Activated T-cell treated with anti-CD3 and anti-CD28 coated beads, Interleukin-2, amount 50 U/mL, for 72 hours (primary cell): ENCODE measurements around the gene UBE2I. TPM values are rescaled to one million over a fixed set of nuclear protein-coding genes. Genes with fewer than 3 reads are reported as not detected.
"Not testable (repeated sequence)": the region's sequence is repeated elsewhere in the genome, so short reads cannot be mapped to it uniquely, and the experiment has no call there.

Experiments
- ATAC-seq, 2 donors: fragments of 150-1000 bp; cut with Tn5 transposase; replicated peaks in 1 of 2; 2 replicates each; pipeline ENCODE4 v1.10.0; 2021; ENCODE audit warnings: moderate library complexity in 2 of 2, mild to moderate bottlenecking in 1 of 2
- DNase-seq, 2 donors: peaks; one replicate each; pipeline ENCODE4 v3.0.0; 2021 to 2022; ENCODE audit warnings: mixed read lengths in 1 of 2
- H3K27ac Mint-ChIP-seq: one replicate; pipeline ENCODE4 v1.8.0; 2022; ENCODE audit warnings: mild to moderate bottlenecking, moderate library complexity, mixed read lengths
- H3K27me3 Mint-ChIP-seq: one replicate; pipeline ENCODE4 v1.8.0; 2022; ENCODE audit warnings: low read depth, mixed read lengths
- H3K36me3 Mint-ChIP-seq, 2 donors: one replicate each; pipeline ENCODE4 v1.8.0; 2022; ENCODE audit warnings: mixed read lengths in 2 of 2, mild to moderate bottlenecking in 1 of 2; ENCODE audit not compliant: insufficient read depth in 2 of 2
- H3K4me1 Mint-ChIP-seq: one replicate; pipeline ENCODE4 v1.8.0; 2022; ENCODE audit warnings: low read depth, mixed read lengths
- H3K4me3 Mint-ChIP-seq, 2 donors: one replicate each; pipeline ENCODE4 v1.8.0; 2022; ENCODE audit warnings: mild to moderate bottlenecking in 2 of 2, mixed read lengths in 2 of 2, moderate library complexity in 2 of 2
- H3K9me3 Mint-ChIP-seq, 2 donors: one replicate each; pipeline ENCODE4 v1.8.0; 2022; ENCODE audit warnings: mixed read lengths in 2 of 2
- total RNA-seq, 2 donors: library from RNA; stranded (reverse); gene quantifications; one replicate each; pipeline ENCODE4 v1.2.3, GENCODE V29; 2022

Gene UBE2I
- total RNA-seq, 2 donors from 2014 or later, result 225 to 231 TPM

DNA sequence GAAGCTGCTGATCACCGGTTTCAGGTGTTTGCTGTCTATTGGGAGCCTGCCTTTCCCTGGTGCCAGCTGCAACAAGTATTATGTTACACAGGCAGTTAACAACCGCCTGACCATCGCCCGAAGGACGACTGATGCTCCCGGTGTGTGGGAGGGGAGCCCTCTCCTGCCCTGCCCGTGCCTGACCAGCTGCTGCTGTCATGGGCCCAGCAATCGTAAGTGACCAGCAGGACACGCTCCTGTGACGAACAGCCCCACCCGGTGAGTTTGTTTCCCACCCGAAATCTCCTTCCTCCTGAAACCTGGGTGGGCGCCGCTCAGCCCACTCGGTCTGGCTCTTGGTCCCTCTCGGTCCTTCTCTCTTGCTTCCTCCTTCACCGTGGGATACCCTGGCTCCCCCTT lies 17.9 kb upstream of the UBE2I start:
- no peaks in the 10 kb centered on the region for H3K36me3 Mint-ChIP-seq
- no peak overlapping the region for H3K27ac Mint-ChIP-seq
- H3K27me3 Mint-ChIP-seq, result peaks cover 38% of the 10 kb centered on the region
- H3K4me1 Mint-ChIP-seq, result peaks cover under 1% of the 10 kb centered on the region
- ATAC-seq (no peak), DNase-seq (no peak)
- no peaks in the 10 kb centered on the region for H3K9me3 Mint-ChIP-seq
- no peak overlapping the region for H3K4me3 Mint-ChIP-seq

DNA sequence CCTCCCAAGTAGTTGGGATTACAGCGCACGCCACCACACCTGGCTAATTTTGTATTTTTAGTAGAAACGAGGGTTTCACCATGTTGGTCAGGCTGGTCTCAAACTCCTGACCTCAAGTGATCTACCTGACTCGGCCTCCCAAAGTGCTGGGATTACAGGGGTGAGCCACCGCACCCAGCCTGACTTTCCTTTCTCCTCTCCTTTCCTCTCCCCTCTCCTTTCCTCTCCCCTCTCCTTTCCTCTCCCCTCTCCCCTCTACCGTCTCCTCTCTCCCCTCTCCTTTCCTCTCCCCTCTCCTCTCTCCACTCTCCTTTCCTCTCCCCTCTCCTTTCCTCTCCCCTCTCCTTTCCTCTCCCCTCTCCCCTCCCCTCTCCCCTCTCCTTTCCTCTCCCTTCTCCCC lies 17.2 kb upstream of the UBE2I start:
- H3K27me3 Mint-ChIP-seq, result peaks cover 38% of the 10 kb centered on the region

DNA sequence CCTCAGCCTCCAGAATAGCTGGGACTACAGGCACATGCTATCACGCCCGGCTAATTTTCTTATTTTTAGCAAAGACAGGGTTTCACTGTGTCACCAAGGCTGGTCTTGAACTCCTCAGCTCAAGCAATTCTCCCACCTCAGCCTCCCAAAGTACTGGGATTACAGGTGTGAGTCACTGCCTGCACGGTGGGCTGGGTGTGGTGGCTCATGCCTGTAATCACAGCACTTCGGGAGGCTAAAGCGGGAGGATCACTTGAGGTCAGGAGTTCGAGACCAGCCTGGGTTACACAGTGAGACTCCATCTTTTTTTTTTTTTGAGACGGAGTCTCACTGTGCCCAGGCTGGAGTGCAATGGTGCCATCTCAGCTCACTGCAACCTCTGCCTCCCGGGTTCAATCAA lies 16.6 kb upstream of the UBE2I start:
- H3K9me3 Mint-ChIP-seq, H3K27ac Mint-ChIP-seq, H3K36me3 Mint-ChIP-seq, ATAC-seq, DNase-seq, H3K4me3 Mint-ChIP-seq, H3K4me1 Mint-ChIP-seq: not testable (repeated sequence)
- H3K27me3 Mint-ChIP-seq, result peaks cover 35% of the 10 kb centered on the region

More for the DNA sequence above, 17.2 kb upstream of the UBE2I start:
- not testable (repeated sequence) for H3K36me3 Mint-ChIP-seq, H3K9me3 Mint-ChIP-seq, H3K4me3 Mint-ChIP-seq, ATAC-seq, H3K27ac Mint-ChIP-seq, H3K4me1 Mint-ChIP-seq, DNase-seq

DNA sequence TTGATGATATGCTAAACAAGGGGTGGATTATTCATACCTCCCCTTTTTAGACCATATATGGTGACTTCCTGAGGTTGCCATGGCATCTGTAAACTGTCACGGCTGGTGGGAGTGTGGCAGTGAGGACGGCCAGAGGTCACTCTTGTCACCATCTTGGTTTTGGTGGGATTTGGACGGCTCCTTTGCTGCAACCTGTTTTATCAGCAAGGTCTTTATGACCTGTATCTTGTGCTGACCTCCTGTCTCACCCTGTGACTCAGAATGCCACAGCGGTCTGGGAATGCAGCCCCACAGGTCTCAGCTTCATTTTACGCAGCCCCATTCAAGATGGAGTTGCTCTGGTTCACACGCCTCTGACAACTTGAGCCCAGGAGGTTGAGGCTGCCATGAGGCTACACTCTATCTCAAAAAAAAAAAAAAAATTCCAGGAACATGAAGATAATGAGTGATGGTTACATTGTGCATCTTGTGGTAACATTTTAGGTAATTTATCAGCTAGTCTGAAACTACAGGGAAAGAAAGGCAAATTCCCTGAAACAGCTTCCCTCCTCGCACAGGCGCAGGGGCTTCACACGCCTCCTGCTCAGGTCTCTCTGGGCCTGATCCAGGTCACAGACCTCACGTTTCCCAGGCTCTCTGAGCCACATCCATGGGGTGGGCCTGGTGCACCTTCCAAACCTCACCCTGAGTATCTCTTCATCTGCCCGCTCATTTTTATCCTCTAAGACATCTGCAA lies 15.3 kb upstream of the UBE2I start:
- H3K27me3 Mint-ChIP-seq, result peaks cover 29% of the 10 kb centered on the region

DNA sequence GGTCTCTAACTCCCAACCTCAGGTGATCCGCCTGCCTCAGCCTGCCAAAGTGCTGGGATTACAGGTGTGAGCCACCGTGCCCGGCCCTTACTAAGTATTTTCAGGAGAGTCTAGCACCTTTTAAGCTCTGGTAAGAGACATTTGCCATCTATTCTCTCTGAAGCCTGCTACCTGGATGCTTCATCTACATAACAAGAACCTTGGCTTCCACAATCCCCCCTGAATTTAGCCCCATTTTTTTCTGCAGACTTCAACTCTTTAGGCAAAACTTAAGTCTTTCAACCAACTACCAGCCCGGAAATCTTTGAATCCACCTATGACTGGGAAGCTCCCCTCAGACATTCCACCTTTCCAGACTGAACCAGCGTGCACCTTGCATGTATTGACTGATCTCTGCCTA lies 14.0 kb upstream of the UBE2I start:
- Mint-ChIP-seq H3K27ac (no peak overlapping the region), H3K4me3 (no peak overlapping the region), H3K4me1 (peaks cover 9% of the 10 kb centered on the region), H3K27me3 (peaks cover 23% of the 10 kb centered on the region), H3K9me3 (no peaks in the 10 kb centered on the region), H3K36me3 (no peaks in the 10 kb centered on the region)
- no peak for DNase-seq
- no peak for ATAC-seq

More for the DNA sequence above, 15.3 kb upstream of the UBE2I start:
- Mint-ChIP-seq H3K4me3 (no peak overlapping the region), H3K9me3 (no peaks in the 10 kb centered on the region), H3K36me3 (no peaks in the 10 kb centered on the region), H3K27ac (no peak overlapping the region), H3K4me1 (peaks cover 9% of the 10 kb centered on the region)
- ATAC-seq (no peak), DNase-seq (no peak)

DNA sequence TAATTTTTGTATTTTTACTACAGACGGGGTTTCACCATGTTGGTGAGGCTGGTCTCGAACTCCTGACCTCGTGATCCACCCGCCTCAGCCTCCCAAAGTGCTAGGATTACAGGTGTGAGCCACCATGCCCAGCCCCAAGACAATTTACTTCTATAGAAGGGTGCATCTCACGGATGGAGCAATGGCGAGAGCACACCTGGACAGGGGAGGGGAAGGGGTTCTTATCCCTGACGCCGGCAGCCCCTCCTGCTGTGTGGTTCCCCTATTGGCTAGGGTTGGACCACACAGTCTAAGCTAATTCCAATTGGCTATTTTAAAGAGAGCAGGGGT lies 12.8 kb upstream of the UBE2I start:
- not testable (repeated sequence) for H3K36me3 Mint-ChIP-seq, H3K4me3 Mint-ChIP-seq, DNase-seq, H3K27ac Mint-ChIP-seq, H3K4me1 Mint-ChIP-seq, H3K9me3 Mint-ChIP-seq
- peaks cover 18% of the 10 kb centered on the region for H3K27me3 Mint-ChIP-seq
- peak in 1 of 2 donors; percentile 1 for ATAC-seq

DNA sequence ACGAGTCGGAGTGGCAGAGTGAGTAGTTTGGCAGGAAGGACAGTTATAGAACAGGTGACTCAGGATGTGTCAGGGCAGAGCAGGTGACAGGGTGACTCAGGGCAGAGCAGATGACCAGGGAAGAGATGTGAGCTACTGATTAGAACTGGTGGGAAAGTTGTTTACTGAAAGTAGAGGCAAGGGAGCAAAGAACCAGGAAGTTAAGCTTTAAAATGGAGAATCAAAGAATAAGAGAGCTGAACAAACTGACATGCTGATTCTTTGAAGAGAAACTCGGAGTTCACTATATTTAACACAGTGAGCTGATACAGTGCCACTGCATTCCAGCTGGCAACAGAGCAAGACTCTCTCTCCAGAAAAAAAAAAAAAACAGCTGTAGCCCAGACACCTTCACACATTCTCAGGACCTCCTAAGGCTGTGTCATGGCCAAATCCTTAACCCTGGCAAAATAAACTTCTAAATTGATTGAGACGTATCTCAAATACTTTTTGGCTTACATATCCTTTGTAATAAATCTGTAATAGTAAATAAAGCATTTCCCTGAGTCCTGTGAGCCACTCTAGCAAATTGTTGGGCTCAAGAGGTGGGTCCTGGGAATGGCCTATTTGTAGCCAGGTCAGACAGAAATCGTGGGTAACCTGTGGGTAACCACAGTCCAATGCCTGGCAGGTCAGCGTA lies 12.3 kb upstream of the UBE2I start:
- Mint-ChIP-seq H3K9me3 (no peaks in the 10 kb centered on the region), H3K4me3 (peak overlapping the region; percentile 4 to 21), H3K27ac (no peak overlapping the region), H3K27me3 (peaks cover 13% of the 10 kb centered on the region), H3K36me3 (no peaks in the 10 kb centered on the region), H3K4me1 (peaks cover 9% of the 10 kb centered on the region)
- peak; percentile 49 to 61 for DNase-seq
- ATAC-seq, result peak; percentile 90 to 92

DNA sequence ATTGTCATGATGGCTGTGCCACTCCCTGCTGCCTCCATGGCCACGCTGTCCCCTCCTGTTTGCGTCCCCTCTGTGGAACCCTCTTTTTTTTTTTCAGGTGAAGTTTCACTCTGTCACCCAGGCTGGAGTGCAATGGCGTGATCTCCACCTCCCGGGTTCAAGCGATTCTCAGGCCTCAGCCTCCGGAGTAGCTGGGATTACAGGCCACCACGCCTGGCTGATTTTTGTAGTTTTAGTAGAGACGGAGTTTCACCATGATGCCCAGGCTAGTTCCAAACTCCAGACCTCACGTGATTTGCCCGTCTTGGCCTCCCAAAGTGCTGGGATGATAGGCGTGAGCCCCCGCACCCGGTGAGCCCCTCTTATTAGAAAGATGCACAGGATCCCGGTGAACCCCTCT lies 11.0 kb upstream of the UBE2I start:
- Mint-ChIP-seq H3K9me3 (no peaks in the 10 kb centered on the region), H3K4me3 (no peak overlapping the region), H3K36me3 (no peaks in the 10 kb centered on the region), H3K27ac (no peak overlapping the region), H3K4me1 (peaks cover 11% of the 10 kb centered on the region), H3K27me3 (peaks cover 13% of the 10 kb centered on the region)
- DNase-seq (no peak), ATAC-seq (no peak)

DNA sequence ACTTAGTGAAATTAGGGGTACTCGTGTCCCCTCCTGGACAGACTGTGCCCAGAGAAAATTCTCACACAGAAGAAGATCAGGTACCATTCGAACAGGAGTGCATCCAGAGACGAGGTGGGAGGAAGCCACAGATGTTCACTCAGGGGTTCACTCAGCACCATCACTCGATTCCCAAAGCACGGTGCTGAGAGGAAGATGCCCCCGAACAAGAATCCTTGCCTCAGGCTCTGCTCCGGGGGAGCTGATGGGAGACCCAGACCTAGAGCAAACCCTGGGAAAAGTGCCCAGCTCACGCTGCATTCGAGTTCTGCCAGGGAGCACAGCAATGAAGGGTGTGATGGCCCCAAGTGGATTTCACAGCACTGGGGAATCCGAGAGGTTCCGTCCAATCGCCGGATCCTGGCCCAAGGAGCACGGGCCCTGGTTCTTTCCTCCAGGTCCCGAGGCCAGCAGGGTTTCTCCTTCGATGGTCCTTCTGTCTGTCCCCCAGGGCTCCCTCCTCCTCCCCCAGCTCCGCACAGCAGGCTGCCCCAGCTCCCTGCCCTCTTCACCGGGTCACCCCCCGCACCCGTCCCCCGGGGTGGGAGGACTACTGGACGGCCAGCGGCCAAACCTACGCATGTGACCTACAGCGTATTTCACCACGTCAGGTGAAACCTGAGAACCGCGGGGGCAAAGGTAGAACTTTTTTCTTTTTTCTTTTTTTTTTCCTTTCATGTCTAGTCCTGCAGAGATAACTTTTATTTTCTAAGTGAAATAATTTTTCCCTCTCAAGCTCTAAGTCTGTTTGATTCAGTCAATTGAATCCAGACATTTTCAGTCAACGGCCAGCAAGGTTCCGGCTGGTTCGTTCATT lies 10.2 kb upstream of the UBE2I start:
- no peak overlapping the region for H3K4me3 Mint-ChIP-seq
- DNase-seq (no peak), ATAC-seq (no peak)
- H3K36me3 Mint-ChIP-seq, result no peaks in the 10 kb centered on the region
- H3K27ac Mint-ChIP-seq, result no peak overlapping the region
- H3K4me1 Mint-ChIP-seq, result peaks cover 19% of the 10 kb centered on the region
- H3K27me3 Mint-ChIP-seq, result peaks cover 9% of the 10 kb centered on the region
- H3K9me3 Mint-ChIP-seq, result no peaks in the 10 kb centered on the region

DNA sequence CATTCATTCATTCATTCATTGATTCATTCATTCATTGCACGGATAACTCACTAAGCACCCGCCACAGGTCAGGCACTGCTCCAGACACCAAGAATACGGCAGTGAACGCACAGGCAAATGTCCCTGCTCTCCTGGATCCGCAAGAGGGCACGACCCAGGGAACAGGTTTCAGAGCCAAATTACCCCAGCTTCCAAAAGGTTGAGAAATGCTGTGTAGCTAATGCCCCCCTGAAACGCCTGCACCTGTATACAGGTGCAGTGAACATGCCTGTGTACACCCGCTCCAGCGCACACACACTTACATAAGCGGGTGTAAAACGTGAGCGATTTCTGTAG lies 9.6 kb upstream of the UBE2I start:
- Mint-ChIP-seq H3K9me3 (no peaks in the 10 kb centered on the region), H3K4me1 (peaks cover 25% of the 10 kb centered on the region), H3K36me3 (no peaks in the 10 kb centered on the region), H3K27me3 (peaks cover 5% of the 10 kb centered on the region), H3K27ac (no peak overlapping the region), H3K4me3 (no peak overlapping the region)
- no peak for ATAC-seq
- DNase-seq, result no peak

DNA sequence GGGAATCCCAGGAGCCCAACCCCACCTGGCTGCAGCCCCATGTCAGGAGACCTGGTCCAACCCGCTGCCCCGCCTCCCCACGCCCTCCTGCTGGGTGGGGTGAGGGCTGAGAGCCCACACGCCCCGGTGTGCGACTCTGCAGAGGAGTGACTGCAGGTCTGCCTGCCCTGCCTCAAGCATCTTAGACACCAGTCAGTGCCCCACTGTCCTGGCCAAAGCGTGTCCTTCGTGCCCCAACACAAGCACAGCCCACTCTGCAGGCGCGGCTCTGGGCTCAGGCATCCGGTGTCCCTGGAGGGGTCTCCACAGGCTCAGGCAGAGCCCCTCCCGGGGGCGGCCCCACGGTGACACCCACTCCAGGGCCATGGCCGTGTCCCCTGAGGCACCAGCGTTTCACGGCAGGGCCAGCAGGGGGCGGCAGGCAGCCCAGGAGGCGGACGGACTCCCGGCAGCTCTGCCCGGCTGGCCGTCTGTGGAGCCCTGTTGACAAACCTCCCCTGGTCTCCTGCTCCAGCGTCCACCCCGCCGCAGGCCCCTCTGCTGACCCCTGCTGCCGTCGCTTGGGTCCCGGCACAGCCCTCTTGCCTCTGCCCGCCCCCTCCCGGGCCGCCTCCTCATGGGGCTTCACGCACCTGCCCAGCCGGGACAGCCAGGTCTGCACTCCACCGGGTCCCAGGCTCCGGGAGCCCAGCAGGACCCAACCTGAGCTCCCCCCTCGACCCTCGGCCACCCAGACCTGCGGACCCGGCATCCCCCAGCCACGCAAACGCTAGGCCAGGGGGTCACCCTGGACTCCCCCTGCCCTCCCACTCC lies 8.6 kb upstream of the UBE2I start:
- ATAC-seq (peak; percentile 71 to 73), DNase-seq (peak; percentile 85 to 89)
- peaks cover 5% of the 10 kb centered on the region for H3K27me3 Mint-ChIP-seq
- no peaks in the 10 kb centered on the region for H3K36me3 Mint-ChIP-seq
- H3K4me3 Mint-ChIP-seq, result peak overlapping the region; percentile 37 to 44
- peaks cover 31% of the 10 kb centered on the region for H3K4me1 Mint-ChIP-seq
- H3K9me3 Mint-ChIP-seq, result no peaks in the 10 kb centered on the region
- no peak overlapping the region for H3K27ac Mint-ChIP-seq

DNA sequence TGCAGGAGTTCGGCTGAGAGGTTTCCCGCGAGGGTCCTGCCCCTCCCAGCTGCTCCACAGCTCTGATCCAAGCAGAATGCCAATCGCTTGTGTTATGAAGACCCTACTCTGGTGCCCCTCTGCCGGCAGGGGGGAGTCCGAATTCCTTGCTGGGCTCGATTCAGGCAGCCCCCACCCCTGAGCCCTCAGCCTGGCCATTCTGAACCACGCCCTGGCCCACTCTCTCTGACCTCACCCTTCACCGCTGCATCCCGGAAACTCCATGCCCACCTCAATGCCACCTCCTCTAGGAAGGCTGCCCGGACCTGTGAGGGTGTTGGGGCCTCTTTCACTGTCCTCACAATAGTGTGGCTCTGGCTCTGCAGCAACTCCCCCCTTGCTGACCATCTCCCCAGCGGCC lies 7.9 kb upstream of the UBE2I start:
- peaks cover 37% of the 10 kb centered on the region for H3K4me1 Mint-ChIP-seq
- peak overlapping the region; percentile 3 to 31 for H3K4me3 Mint-ChIP-seq
- DNase-seq (no peak), ATAC-seq (no peak)
- H3K36me3 Mint-ChIP-seq, result peaks cover 0 to 2% of the 10 kb centered on the region in 2 donors
- H3K9me3 Mint-ChIP-seq, result no peaks in the 10 kb centered on the region
- peaks cover 5% of the 10 kb centered on the region for H3K27me3 Mint-ChIP-seq
- H3K27ac Mint-ChIP-seq, result no peak overlapping the region

DNA sequence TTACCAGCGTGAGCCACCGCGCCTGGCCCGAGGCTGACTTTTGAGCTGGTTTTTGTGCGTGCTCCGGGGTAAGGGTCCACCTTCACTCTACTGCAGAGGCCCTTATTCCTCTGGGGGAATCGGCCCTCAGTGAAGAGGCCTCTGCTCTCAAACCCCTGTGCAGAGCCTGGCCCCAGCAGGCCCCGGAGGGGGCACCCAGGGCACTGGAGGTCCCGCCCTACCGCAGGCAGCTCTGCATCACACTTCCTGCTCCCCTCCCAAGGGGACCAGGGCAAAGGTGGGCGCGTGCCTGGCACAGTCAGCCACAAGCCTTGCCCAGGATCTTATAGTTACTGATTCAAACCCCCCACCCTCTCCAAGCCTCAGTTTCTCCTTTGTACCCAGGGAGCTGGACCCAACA lies 3.6 kb upstream of the UBE2I start:
- DNase-seq, result no peak
- no peak overlapping the region for H3K4me3 Mint-ChIP-seq
- H3K9me3 Mint-ChIP-seq, result no peaks in the 10 kb centered on the region
- no peak overlapping the region for H3K27ac Mint-ChIP-seq
- H3K27me3 Mint-ChIP-seq, result no peaks in the 10 kb centered on the region
- ATAC-seq, result no peak
- H3K4me1 Mint-ChIP-seq, result peaks cover 38% of the 10 kb centered on the region
- peaks cover 14 to 16% of the 10 kb centered on the region in 2 donors for H3K36me3 Mint-ChIP-seq
